WTC11 (cell line): Measurements from ENCODE around the gene CYP21A2.
"Not testable (repeated sequence)": the region's sequence is repeated elsewhere in the genome, so short reads cannot be mapped to it uniquely, and the experiment has no call there.

ENCODE experiments used
- CBFB ChIP-seq: sonication (generic); formaldehyde crosslinking; IDR thresholded peaks from 2 replicates; pipeline ENCODE4 v1.8.1; 2022; ENCODE audit warnings: mild to moderate bottlenecking, low read depth, missing genetic modification reagents
- CREB1 ChIP-seq: sonication (generic); formaldehyde crosslinking; IDR thresholded peaks from 2 replicates; pipeline ENCODE4 v1.8.0; 2023; ENCODE audit warnings: mild to moderate bottlenecking, missing genetic modification reagents
- GABPB1 ChIP-seq: sonication (generic); formaldehyde crosslinking; IDR thresholded peaks from 2 replicates; pipeline ENCODE4 v1.8.1; 2023; ENCODE audit warnings: mild to moderate bottlenecking, missing genetic modification reagents
- MYBL2 ChIP-seq: sonication (generic); formaldehyde crosslinking; IDR thresholded peaks from 2 replicates; pipeline ENCODE4 v1.8.1; 2023; ENCODE audit warnings: mild to moderate bottlenecking, moderate library complexity, missing genetic modification reagents
- NR2C2 ChIP-seq: sonication (generic); formaldehyde crosslinking; IDR thresholded peaks from 2 replicates; pipeline ENCODE4 v1.8.0; 2022; ENCODE audit warnings: mild to moderate bottlenecking, missing genetic modification reagents
- SP1 ChIP-seq: sonication (generic); formaldehyde crosslinking; conservative IDR thresholded peaks from 2 replicates; pipeline ENCODE4 v1.8.1; 2022; ENCODE audit warnings: missing genetic modification reagents
- TEAD4 ChIP-seq: sonication (generic); formaldehyde crosslinking; IDR thresholded peaks from 2 replicates; pipeline ENCODE4 v1.8.0; 2022; ENCODE audit warnings: mild to moderate bottlenecking, missing genetic modification reagents
- TP53 ChIP-seq: sonication (generic); formaldehyde crosslinking; IDR thresholded peaks from 2 replicates; pipeline ENCODE4 v1.8.1; 2023; ENCODE audit warnings: mild to moderate bottlenecking, missing genetic modification reagents
- ZNF121 ChIP-seq: sonication (generic); formaldehyde crosslinking; IDR thresholded peaks from 2 replicates; pipeline ENCODE4 v1.8.0; 2023; ENCODE audit warnings: missing genetic modification reagents
- ZNF416 ChIP-seq: fragments of 250-450 bp; sonication (Bioruptor Pico); IDR thresholded peaks from 2 replicates; pipeline ENCODE4 v1.9.0; 2021; ENCODE audit warnings: mild to moderate bottlenecking, inconsistent platforms
- TF ChIP-seq, protein P1 (sequence below): sonication (generic); formaldehyde crosslinking; IDR thresholded peaks from 2 replicates; pipeline ENCODE4 v1.8.0; 2022; ENCODE audit warnings: mild to moderate bottlenecking, missing genetic modification reagents
- TF ChIP-seq, protein P2 (sequence below): fragments of 200-600 bp; IDR thresholded peaks from 2 replicates; pipeline ENCODE4 v1.8.0; 2022; ENCODE audit warnings: antibody characterized with exemption
- TF ChIP-seq, protein P3 (sequence below): sonication (generic); formaldehyde crosslinking; IDR thresholded peaks from 2 replicates; pipeline ENCODE4 v1.8.0; 2022; ENCODE audit warnings: mild to moderate bottlenecking, missing genetic modification reagents
- TF ChIP-seq, protein P4 (sequence below): sonication (generic); formaldehyde crosslinking; IDR thresholded peaks from 2 replicates; pipeline ENCODE4 v1.8.0; 2022; ENCODE audit warnings: missing genetic modification reagents

DNA sequence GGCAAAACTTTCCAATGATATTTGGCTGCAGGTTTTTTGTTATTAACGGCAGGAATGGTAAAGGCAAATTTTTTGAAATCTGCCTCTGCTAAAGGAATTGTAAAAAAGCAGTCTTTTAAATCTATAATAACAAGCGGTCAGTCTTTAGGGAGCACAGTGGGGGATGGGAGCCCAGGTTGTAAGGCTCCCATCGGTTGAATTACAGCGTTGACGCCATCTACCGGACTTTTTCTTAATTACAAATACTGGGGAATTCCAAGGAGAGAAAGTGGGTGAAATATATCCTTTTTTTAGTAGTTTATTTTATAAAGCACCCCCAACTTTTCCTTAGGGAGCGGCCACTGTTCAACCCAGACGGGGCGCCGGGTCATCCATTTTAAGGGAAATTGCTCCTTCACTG lies 48.9 kb upstream of the CYP21A2 start:
- TF ChIP-seq, protein P1, sequence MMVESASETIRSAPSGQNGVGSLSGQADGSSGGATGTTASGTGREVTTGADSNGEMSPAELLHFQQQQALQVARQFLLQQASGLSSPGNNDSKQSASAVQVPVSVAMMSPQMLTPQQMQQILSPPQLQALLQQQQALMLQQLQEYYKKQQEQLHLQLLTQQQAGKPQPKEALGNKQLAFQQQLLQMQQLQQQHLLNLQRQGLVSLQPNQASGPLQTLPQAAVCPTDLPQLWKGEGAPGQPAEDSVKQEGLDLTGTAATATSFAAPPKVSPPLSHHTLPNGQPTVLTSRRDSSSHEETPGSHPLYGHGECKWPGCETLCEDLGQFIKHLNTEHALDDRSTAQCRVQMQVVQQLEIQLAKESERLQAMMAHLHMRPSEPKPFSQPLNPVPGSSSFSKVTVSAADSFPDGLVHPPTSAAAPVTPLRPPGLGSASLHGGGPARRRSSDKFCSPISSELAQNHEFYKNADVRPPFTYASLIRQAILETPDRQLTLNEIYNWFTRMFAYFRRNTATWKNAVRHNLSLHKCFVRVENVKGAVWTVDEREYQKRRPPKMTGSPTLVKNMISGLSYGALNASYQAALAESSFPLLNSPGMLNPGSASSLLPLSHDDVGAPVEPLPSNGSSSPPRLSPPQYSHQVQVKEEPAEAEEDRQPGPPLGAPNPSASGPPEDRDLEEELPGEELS (CRISPR knock-in tag) = not testable (repeated sequence)
- TF ChIP-seq, protein P2, sequence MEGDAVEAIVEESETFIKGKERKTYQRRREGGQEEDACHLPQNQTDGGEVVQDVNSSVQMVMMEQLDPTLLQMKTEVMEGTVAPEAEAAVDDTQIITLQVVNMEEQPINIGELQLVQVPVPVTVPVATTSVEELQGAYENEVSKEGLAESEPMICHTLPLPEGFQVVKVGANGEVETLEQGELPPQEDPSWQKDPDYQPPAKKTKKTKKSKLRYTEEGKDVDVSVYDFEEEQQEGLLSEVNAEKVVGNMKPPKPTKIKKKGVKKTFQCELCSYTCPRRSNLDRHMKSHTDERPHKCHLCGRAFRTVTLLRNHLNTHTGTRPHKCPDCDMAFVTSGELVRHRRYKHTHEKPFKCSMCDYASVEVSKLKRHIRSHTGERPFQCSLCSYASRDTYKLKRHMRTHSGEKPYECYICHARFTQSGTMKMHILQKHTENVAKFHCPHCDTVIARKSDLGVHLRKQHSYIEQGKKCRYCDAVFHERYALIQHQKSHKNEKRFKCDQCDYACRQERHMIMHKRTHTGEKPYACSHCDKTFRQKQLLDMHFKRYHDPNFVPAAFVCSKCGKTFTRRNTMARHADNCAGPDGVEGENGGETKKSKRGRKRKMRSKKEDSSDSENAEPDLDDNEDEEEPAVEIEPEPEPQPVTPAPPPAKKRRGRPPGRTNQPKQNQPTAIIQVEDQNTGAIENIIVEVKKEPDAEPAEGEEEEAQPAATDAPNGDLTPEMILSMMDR = not testable (repeated sequence)
- TF ChIP-seq, protein P3, sequence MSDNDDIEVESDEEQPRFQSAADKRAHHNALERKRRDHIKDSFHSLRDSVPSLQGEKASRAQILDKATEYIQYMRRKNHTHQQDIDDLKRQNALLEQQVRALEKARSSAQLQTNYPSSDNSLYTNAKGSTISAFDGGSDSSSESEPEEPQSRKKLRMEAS = not testable (repeated sequence)
- not testable (repeated sequence) for TF ChIP-seq GABPB1 (CRISPR knock-in tag); CREB1 (CRISPR knock-in tag); MYBL2 (CRISPR knock-in tag); TEAD4 (CRISPR knock-in tag); ZNF121; CBFB; SP1 (CRISPR knock-in tag); NR2C2 (CRISPR knock-in tag); TP53 (CRISPR knock-in tag); ZNF416 (CRISPR knock-in tag)
- TF ChIP-seq, protein P4, sequence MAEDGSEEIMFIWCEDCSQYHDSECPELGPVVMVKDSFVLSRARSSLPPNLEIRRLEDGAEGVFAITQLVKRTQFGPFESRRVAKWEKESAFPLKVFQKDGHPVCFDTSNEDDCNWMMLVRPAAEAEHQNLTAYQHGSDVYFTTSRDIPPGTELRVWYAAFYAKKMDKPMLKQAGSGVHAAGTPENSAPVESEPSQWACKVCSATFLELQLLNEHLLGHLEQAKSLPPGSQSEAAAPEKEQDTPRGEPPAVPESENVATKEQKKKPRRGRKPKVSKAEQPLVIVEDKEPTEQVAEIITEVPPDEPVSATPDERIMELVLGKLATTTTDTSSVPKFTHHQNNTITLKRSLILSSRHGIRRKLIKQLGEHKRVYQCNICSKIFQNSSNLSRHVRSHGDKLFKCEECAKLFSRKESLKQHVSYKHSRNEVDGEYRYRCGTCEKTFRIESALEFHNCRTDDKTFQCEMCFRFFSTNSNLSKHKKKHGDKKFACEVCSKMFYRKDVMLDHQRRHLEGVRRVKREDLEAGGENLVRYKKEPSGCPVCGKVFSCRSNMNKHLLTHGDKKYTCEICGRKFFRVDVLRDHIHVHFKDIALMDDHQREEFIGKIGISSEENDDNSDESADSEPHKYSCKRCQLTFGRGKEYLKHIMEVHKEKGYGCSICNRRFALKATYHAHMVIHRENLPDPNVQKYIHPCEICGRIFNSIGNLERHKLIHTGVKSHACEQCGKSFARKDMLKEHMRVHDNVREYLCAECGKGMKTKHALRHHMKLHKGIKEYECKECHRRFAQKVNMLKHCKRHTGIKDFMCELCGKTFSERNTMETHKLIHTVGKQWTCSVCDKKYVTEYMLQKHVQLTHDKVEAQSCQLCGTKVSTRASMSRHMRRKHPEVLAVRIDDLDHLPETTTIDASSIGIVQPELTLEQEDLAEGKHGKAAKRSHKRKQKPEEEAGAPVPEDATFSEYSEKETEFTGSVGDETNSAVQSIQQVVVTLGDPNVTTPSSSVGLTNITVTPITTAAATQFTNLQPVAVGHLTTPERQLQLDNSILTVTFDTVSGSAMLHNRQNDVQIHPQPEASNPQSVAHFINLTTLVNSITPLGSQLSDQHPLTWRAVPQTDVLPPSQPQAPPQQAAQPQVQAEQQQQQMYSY (CRISPR knock-in tag) = not testable (repeated sequence)
